Mucosa of stomach (tissue), 1 donor: ENCODE data around the gene RPS24.

Experiments
- H3K27me3 ChIP-seq: one replicate; pipeline ENCODE4 v1.7.0; 2013; ENCODE audit warnings: mild to moderate bottlenecking, low read length; ENCODE audit not compliant: control insufficient read depth, insufficient read depth
- H3K36me3 ChIP-seq: one replicate; pipeline ENCODE4 v1.7.0; 2013; ENCODE audit warnings: low read length; ENCODE audit not compliant: control insufficient read depth, insufficient read depth
- H3K4me1 ChIP-seq: one replicate; pipeline ENCODE4 v1.7.0; 2013; ENCODE audit warnings: mild to moderate bottlenecking, low read length; ENCODE audit not compliant: control insufficient read depth, insufficient read depth
- H3K4me3 ChIP-seq: one replicate; pipeline ENCODE4 v1.7.0; 2013; ENCODE audit warnings: low read length
- H3K9ac ChIP-seq: one replicate; pipeline ENCODE4 v1.7.0; 2013; ENCODE audit warnings: mild to moderate bottlenecking, low read length, moderate library complexity
- H3K9me3 ChIP-seq: one replicate; pipeline ENCODE4 v1.7.0; 2013; ENCODE audit warnings: mild to moderate bottlenecking, low read length, moderate library complexity; ENCODE audit not compliant: control insufficient read depth
- donor health status: Pancreatic carcinoma.

The RPS24 gene

DNA sequence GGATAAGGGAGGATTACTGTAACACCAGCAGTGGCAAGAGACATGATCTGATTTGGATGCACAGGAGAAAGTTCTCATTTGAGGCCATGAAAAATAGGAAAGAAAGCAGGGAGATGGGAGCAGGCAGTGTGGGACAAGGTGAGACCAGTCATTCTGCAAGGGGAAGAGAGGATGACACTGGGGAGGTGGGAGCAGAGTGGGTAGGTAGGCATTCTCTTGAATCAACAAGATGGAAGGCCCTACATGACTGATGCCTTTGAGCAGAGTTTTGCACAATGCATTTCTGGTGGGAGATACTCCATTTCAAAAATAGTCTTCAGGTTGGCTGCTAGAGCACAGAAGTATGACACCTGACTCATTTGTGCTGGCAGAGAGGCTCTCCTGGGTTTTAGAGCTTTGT, 10.5 kb downstream of the RPS24 start:
- Histone ChIP-seq H3K36me3 (peaks cover 19% of the 10 kb centered on the region), H3K4me1 (no peaks in the 10 kb centered on the region), H3K9ac (no peak overlapping the region), H3K9me3 (no peaks in the 10 kb centered on the region), H3K27me3 (no peaks in the 10 kb centered on the region), H3K4me3 (no peak overlapping the region)

DNA sequence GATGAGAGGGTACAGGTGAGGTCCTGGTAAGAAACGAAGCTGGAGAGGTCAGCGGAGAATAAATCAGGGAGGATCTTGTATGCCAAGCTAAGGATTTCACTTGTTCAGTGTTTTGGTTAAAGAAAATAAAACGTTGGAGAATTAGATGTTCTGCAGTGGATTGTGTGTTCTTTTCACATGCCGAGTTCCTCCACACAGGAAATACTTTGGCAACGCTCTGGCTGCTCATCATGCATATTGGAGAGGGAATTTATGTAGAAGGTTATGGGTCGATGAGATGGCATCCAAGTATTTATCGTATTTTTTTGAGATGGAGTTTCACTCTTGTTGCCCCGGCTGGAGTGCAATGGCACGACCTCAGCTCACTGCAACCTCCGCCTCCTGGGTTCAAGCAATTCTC, 11.0 kb downstream of the RPS24 start:
- no peaks in the 10 kb centered on the region for H3K9me3 ChIP-seq
- H3K4me3 ChIP-seq, result no peak overlapping the region
- H3K36me3 ChIP-seq, result peaks cover 16% of the 10 kb centered on the region
- H3K4me1 ChIP-seq, result no peaks in the 10 kb centered on the region
- no peaks in the 10 kb centered on the region for H3K27me3 ChIP-seq
- no peak overlapping the region for H3K9ac ChIP-seq

DNA sequence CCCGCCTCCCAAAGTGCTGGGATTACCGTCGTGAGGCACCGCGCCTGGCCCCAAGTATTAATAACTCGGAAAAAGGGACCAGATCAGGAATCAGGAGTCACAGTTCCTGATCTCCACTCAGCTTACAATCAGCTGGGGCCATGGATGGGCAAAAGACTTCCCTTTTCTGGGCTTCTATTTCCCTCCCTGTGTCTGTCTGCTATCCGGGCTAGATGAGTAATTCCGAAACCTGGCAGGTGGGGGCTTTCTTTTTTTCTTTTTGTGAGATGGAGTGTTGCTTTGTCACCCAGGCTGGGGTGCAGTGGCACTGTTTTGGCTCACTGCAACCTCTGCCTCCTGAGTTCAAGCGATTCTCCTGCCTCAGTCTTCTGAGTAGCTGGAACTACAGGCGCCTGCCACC, 11.6 kb downstream of the RPS24 start:
- Histone ChIP-seq H3K36me3 (peaks cover 13% of the 10 kb centered on the region), H3K4me3 (no peak overlapping the region), H3K9ac (no peak overlapping the region), H3K4me1 (no peaks in the 10 kb centered on the region), H3K9me3 (no peaks in the 10 kb centered on the region), H3K27me3 (no peaks in the 10 kb centered on the region)

DNA sequence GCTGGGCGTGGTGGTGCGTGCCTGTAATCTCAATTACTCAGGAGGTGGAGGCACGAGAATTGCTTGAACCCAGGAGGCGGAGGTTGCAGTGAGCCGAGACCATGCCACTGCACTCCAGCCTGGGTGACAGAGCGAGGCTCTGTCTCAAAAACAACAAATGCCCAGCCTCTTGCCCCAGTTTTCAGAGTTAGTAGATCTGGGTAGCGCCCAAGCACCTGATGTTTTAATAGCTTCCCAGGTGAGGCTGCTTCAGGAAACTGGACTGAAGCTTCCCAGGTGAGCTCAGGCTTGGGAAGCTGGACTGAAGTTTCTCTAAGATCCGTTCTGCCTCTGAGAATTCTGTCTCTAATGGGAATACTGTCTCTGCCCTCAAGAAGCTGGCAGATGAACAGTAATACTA, 12.2 kb downstream of the RPS24 start:
- Histone ChIP-seq H3K9me3 (no peaks in the 10 kb centered on the region), H3K4me1 (no peaks in the 10 kb centered on the region), H3K36me3 (peaks cover 9% of the 10 kb centered on the region), H3K27me3 (no peaks in the 10 kb centered on the region), H3K9ac (no peak overlapping the region), H3K4me3 (no peak overlapping the region)

DNA sequence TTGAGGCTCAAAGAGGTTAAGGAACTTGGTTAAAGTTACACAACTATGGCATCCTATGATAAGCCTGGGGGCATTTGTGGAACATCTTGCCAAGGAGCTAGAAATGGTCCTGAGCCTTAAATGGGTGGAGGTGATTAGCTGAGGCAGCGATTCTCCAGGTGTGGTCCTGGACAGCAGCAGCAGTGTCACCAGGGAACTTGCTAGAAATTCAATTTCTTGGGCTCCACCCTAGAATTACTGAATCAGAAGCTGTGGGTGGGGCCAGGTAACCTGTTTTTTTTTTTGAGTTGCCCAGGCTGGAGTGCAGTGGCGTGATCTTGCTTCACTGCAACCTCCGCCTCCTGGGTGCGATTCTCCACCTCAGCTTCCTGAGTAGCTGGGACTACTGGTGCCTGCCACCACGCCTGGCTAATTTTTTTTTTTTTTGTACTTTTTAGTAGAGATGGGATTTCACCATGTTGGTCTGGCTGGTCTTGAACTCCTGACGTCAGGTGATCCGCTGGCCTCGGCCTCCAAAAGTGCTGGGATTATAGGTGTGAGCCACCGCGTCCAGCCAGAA, 13.1 kb downstream of the RPS24 start:
- H3K4me3 ChIP-seq, result no peak overlapping the region
- no peak overlapping the region for H3K9ac ChIP-seq
- H3K36me3 ChIP-seq, result no peaks in the 10 kb centered on the region
- H3K9me3 ChIP-seq, result no peaks in the 10 kb centered on the region
- H3K4me1 ChIP-seq, result no peaks in the 10 kb centered on the region
- H3K27me3 ChIP-seq, result no peaks in the 10 kb centered on the region

DNA sequence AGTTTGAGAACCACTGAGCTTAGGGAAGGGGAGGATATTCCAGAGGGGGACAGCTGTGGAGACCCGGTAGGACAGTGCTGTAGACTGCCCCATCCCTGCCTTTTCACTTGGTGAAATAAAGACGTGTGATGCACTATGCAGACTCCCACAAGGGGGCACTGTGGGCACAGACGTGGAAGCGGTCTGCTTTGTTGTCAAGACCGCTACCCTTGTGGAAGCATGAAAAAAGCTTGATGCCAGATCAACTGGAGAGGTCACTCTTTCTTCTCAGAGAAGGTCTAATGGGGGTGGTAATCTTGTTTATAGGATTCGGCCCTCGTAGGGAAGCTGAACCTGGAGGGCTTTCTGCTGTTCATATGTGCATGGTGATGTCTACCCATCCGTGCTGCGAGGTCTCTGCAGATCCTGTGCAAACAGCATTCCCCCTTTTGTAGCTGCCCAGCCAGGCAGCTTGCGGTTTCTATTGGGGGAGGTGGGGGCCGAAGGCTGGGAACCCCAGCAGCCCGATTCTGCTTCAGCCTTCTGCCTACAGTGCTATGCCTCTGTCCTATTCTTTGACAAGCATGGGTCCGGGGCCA, 13.7 kb downstream of the RPS24 start:
- no peak overlapping the region for H3K9ac ChIP-seq
- no peaks in the 10 kb centered on the region for H3K36me3 ChIP-seq

DNA sequence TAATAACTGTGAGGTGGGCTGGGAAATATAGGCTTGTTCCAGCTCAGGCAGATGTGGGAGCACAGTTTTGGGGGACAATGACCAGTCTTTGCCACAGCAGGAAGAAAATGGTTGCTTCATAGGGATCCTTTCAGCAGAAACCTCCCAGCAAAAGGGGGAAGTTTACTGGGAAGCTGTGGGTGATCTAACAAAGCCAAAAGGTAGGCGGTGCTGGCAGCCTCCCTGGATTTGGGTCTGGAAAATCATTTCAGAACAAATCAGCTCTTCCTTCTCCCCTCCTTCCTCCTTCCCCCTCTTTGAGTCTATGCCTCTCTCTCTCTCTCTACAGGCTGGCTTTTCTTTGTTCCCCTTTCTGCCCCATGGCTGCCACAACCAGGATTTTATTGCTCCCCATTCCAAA, 16.2 kb downstream of the RPS24 start:
- H3K9ac ChIP-seq, result no peak overlapping the region
- H3K4me3 ChIP-seq, result no peak overlapping the region
- H3K4me1 ChIP-seq, result peaks cover 4% of the 10 kb centered on the region
- no peaks in the 10 kb centered on the region for H3K9me3 ChIP-seq
- H3K27me3 ChIP-seq, result no peaks in the 10 kb centered on the region
- no peaks in the 10 kb centered on the region for H3K36me3 ChIP-seq

More for the DNA sequence above, 13.7 kb downstream of the RPS24 start:
- Histone ChIP-seq H3K27me3 (no peaks in the 10 kb centered on the region), H3K4me3 (no peak overlapping the region), H3K9me3 (no peaks in the 10 kb centered on the region), H3K4me1 (no peaks in the 10 kb centered on the region)

DNA sequence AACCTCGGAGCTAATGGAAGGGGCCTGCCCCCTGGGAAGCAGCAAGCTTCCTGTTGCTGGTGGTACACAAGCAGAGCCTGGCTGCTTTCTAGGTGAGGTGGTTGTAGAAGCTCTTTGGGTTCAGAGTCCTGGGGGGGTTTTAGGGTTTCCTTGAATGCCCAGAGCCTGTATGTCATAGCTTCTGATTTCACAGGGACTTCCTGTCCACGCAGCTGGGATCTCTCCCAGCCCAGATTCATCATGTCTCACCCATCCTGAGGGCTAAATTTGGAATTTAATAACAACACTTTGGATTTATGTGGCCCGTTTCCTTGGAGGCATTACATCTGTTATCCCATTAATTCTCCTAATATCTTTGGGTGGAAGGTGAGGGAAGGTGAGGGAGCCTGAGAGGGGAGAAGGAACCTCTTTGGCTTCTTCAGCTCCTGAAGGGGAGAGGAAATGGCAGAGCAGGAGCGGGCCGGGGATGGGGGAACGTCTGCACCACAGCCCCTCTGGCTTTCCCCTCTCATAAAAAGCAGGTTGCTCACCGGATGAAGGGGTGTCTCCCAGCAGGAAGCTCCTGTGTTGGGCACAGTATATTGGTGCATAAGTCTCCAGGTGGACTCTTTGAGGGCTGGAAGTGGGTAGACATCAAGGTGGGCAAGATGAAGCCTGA, 19.7 kb downstream of the RPS24 start:
- peaks cover 4% of the 10 kb centered on the region for H3K4me1 ChIP-seq
- no peaks in the 10 kb centered on the region for H3K36me3 ChIP-seq
- H3K4me3 ChIP-seq, result no peak overlapping the region
- H3K27me3 ChIP-seq, result no peaks in the 10 kb centered on the region
- no peaks in the 10 kb centered on the region for H3K9me3 ChIP-seq
- H3K9ac ChIP-seq, result no peak overlapping the region

DNA sequence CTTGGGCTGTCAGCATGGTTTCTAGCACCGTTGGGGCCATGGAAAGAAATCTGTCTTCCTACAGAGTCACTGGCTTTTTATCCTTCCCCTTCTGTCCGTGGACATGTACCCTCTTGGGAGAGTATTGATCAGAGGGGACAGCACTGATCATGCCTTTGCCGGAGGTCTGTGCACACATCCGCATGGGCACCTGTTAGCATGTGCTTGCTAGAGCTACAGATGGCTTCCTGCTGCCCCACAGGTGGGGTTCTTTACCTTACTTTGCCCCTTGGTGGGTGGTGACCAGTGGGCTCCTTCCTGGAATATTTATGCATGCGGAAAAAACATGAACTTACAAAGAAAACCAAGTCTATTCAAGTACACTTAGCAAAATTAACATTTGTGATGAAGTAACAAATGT, 24.9 kb downstream of the RPS24 start:
- Histone ChIP-seq H3K27me3 (no peaks in the 10 kb centered on the region), H3K4me1 (peaks cover 1% of the 10 kb centered on the region), H3K4me3 (no peak overlapping the region), H3K36me3 (no peaks in the 10 kb centered on the region), H3K9ac (no peak overlapping the region), H3K9me3 (no peaks in the 10 kb centered on the region)

DNA sequence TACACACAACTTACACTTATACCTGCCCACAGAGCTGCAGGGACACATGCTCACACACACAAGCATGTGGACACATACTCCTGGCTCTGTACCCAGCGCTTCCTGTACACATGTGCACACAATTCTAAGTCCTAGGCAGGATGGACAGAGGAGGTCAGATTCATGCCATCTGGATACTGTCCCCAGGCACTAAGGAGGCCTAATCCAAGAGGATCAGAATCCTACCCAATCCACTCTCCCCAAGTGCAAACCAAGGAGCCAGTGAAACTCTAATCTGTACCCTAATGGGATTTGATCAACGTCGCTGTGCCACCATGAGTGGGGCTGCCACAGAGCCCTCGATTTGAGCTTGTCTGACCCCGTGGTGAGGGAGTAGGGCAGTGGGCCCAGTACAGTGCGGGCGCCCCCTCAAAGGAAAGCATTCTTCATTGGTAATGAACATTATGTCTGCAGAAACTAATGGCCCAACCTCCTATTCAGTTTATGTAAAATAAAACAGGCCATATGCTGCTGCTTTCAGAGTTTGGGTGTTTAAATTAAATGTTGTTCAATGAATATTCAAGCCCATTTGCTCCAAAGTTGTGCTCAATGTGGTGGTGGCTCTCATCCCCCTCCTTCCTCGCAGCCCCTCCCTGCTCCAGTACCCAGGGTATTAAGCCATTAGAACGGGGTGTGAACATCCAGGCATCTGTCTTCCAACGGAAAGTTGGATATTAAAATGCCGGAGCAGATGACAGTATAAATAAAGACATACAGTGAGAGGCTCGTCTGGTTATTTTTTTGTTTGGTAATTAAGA, 26.4 kb downstream of the RPS24 start:
- Histone ChIP-seq H3K9me3 (no peaks in the 10 kb centered on the region), H3K27me3 (no peaks in the 10 kb centered on the region), H3K36me3 (no peaks in the 10 kb centered on the region), H3K9ac (no peak overlapping the region), H3K4me1 (no peaks in the 10 kb centered on the region), H3K4me3 (no peak overlapping the region)

DNA sequence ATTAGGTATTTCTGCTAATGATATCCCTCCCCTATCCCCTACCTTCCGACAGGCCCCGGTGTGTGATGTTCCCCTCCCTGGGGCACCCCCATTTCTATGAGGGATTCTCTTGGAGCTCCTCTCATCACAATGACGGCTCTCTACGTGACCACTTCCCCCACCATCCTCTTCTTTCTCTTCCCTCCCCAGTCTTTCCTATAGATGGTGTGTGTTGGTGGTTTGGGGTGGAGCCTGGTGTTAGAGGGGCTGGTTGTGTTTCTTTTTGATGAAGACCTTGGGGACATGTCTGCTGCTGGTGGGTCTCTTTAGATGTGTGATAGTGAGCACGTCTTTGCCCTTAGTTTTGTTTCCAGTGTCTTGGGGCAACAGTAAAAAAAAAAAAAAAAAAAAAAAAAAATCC, 28.6 kb downstream of the RPS24 start:
- Histone ChIP-seq H3K27me3 (no peaks in the 10 kb centered on the region), H3K4me1 (peaks cover 5% of the 10 kb centered on the region), H3K9me3 (no peaks in the 10 kb centered on the region), H3K4me3 (no peak overlapping the region), H3K36me3 (no peaks in the 10 kb centered on the region), H3K9ac (no peak overlapping the region)

DNA sequence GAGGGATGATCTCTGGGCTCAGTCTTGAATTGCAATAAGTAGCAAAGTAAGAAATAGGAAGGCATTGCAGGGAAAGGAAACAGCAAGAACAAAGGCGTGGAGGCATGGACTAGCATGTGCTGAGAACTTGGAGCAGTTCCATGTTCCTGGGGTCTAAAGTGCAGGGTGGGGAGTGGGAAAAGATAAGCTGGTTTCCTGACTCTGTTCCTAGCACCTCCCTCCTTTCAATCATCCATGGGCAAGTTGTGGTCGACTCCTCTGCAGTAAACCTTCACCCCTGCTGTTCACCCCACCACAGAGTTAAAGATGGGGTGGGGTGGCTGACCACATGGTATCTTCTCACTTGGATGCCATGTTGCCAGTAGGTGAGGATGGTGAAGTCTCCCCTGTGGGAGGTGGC, 29.6 kb downstream of the RPS24 start:
- Histone ChIP-seq H3K36me3 (no peaks in the 10 kb centered on the region), H3K9ac (no peak overlapping the region), H3K4me1 (peaks cover 5% of the 10 kb centered on the region), H3K9me3 (no peaks in the 10 kb centered on the region), H3K4me3 (no peak overlapping the region), H3K27me3 (no peaks in the 10 kb centered on the region)
